ENCODE results near the gene CDH20. TPM values are rescaled to one million over a fixed set of nuclear protein-coding genes. Genes with fewer than 3 reads are reported as not detected.

CDH20 gene
- total RNA-seq, 1 donor from 2014 or later: 0.24 TPM

GRCh38 chr18:61419763-61420162 lies 86.5 kb downstream of the CDH20 start:
- Histone ChIP-seq H3K27me3 (ENCODE audit: low read depth) (no peaks in the 10 kb centered on the region), H3K27ac (no peak overlapping the region), H3K4me1 (no peaks in the 10 kb centered on the region), H3K9me3 (no peaks in the 10 kb centered on the region), H3K4me3 (no peak overlapping the region), H3K36me3 (no peaks in the 10 kb centered on the region)
- DNase-seq (no peak), ATAC-seq (no peak)
- intact Hi-C loops (cut with DNase I): no loop called here
- no peak for TF ChIP-seq CTCF (IDR thresholded peaks at IDR 0.05)

- ATAC-seq (no peak), DNase-seq (no peak)
- H3K27me3 ChIP-seq (ENCODE audit: low read depth): no peaks in the 10 kb centered on the region
- intact Hi-C loops (cut with DNase I): no loop called here
- no peak overlapping the region for H3K4me3 ChIP-seq
- H3K4me1 ChIP-seq: no peaks in the 10 kb centered on the region
- no peaks in the 10 kb centered on the region for H3K9me3 ChIP-seq
- H3K36me3 ChIP-seq: no peaks in the 10 kb centered on the region
- no peak for TF ChIP-seq CTCF (IDR thresholded peaks at IDR 0.05)
- no peak overlapping the region for H3K27ac ChIP-seq
Observed at GRCh38 chr18:61420218-61420885, 87.1 kb downstream of the CDH20 start.

- no peaks in the 10 kb centered on the region for H3K9me3 ChIP-seq
- no peak for DNase-seq
- no peak overlapping the region for H3K27ac ChIP-seq
- no peak overlapping the region for H3K4me3 ChIP-seq
- H3K36me3 ChIP-seq: no peaks in the 10 kb centered on the region
- no peak for TF ChIP-seq CTCF (IDR thresholded peaks at IDR 0.05)
- no peaks in the 10 kb centered on the region for H3K4me1 ChIP-seq
- intact Hi-C loops (cut with DNase I): no loop called here
- ATAC-seq: no peak
- H3K27me3 ChIP-seq (ENCODE audit: low read depth): no peaks in the 10 kb centered on the region
Observed at GRCh38 chr18:61426492-61427053, 93.3 kb downstream of the CDH20 start.

- no peak for TF ChIP-seq CTCF (IDR thresholded peaks at IDR 0.05)
- intact Hi-C loops (cut with DNase I): no loop called here
Observed at GRCh38 chr18:61428266-61428665, 95.0 kb downstream of the CDH20 start.

GRCh38 chr18:61432590-61432989 lies 99.4 kb downstream of the CDH20 start:
- Histone ChIP-seq H3K9me3 (no peaks in the 10 kb centered on the region), H3K4me3 (no peak overlapping the region), H3K4me1 (no peaks in the 10 kb centered on the region), H3K36me3 (no peaks in the 10 kb centered on the region), H3K27me3 (ENCODE audit: low read depth) (no peaks in the 10 kb centered on the region), H3K27ac (no peak overlapping the region)
- no peak for TF ChIP-seq CTCF (IDR thresholded peaks at IDR 0.05)
- DNase-seq: no peak
- intact Hi-C loops (cut with DNase I): no loop called here
- no peak for ATAC-seq

More at GRCh38 chr18:61428266-61428665, 95.0 kb downstream of the CDH20 start:
- ATAC-seq (no peak), DNase-seq (no peak)
- Histone ChIP-seq H3K27me3 (ENCODE audit: low read depth) (no peaks in the 10 kb centered on the region), H3K9me3 (no peaks in the 10 kb centered on the region), H3K4me1 (no peaks in the 10 kb centered on the region), H3K27ac (no peak overlapping the region), H3K4me3 (no peak overlapping the region), H3K36me3 (no peaks in the 10 kb centered on the region)

Data from lower lobe of right lung (tissue), 2 donors.